GM12878 (cell line): ENCODE results near the gene TMEM114.

Experiments used
- CHD2 ChIP-seq: IDR thresholded peaks from 2 replicates; pipeline ENCODE4 v1.6.1; 2011; ENCODE audit warnings: low read depth, low read length, improper control_type of control experiment, borderline replicate concordance
- EP300 ChIP-seq, 2 experiments: fragments of 150-350 bp in 1 of 2; IDR thresholded peaks; 2 replicates each; pipeline ENCODE4 v1.6.1; 2011 to 2012; ENCODE audit warnings: low read depth in 2 of 2, low read length in 2 of 2, borderline replicate concordance in 1 of 2, improper control_type of control experiment in 1 of 2, inconsistent platforms in 1 of 2; ENCODE audit not compliant: control insufficient read depth in 1 of 2
- ESRRA ChIP-seq: IDR thresholded peaks from 2 replicates; pipeline ENCODE4 v1.6.1; 2012; ENCODE audit warnings: mild to moderate bottlenecking, low read length, improper control_type of control experiment
- EZH2 ChIP-seq: IDR thresholded peaks from 2 replicates; pipeline ENCODE4 v1.6.1; 2012; ENCODE audit warnings: low read depth, mild to moderate bottlenecking, control low read depth, inconsistent platforms, low read length, borderline replicate concordance; ENCODE audit not compliant: control insufficient read depth
- MTA2 ChIP-seq: fragments of 450-650 bp; IDR thresholded peaks from 2 replicates; pipeline ENCODE4 v1.6.1; 2016; ENCODE audit warnings: low read depth, mild to moderate bottlenecking, moderate library complexity
- NR2C2 ChIP-seq: IDR thresholded peaks from 2 replicates; pipeline ENCODE4 v1.6.1; 2011; ENCODE audit warnings: borderline replicate concordance, low read depth; ENCODE audit not compliant: control insufficient read depth, insufficient read length
- POLR2A ChIP-seq: IDR thresholded peaks from 2 replicates; pipeline ENCODE4 v1.6.1; 2011; ENCODE audit warnings: low read depth, mild to moderate bottlenecking, low read length
- RAD21 ChIP-seq: IDR thresholded peaks from 2 replicates; pipeline ENCODE4 v1.6.1; 2011; ENCODE audit warnings: mild to moderate bottlenecking, low read depth, low read length, moderate library complexity; ENCODE audit not compliant: insufficient read depth
- SIN3A ChIP-seq: IDR thresholded peaks from 2 replicates; pipeline ENCODE4 v1.6.1; 2012; ENCODE audit warnings: low read depth, low read length, improper control_type of control experiment
- SP1 ChIP-seq: IDR thresholded peaks from one replicate; pipeline ENCODE4 v1.6.1; 2011; ENCODE audit warnings: low read depth, low read length
- TF ChIP-seq, protein P1 (sequence below), 3 experiments: IDR thresholded peaks in 2 of 3; conservative IDR thresholded peaks in 1 of 3; 2 replicates each; pipeline ENCODE4 v1.5.1; 2011; ENCODE audit warnings: low read depth in 3 of 3, low read length in 3 of 3, mild to moderate bottlenecking in 3 of 3, control low read depth in 2 of 3, moderate library complexity in 2 of 3, inconsistent platforms in 1 of 3, mixed read lengths in 1 of 3; ENCODE audit not compliant: control insufficient read depth in 2 of 3, insufficient read depth in 1 of 3; ENCODE audit errors: extremely low read depth in 1 of 3
- TF ChIP-seq, protein P2 (sequence below): IDR thresholded peaks from 2 replicates; pipeline ENCODE4 v1.6.1; 2012; ENCODE audit warnings: low read depth, low read length, improper control_type of control experiment
- TF ChIP-seq, protein P3 (sequence below): IDR thresholded peaks from 2 replicates; pipeline ENCODE4 v1.6.1; 2012; ENCODE audit warnings: low read length, inconsistent platforms

DNA sequence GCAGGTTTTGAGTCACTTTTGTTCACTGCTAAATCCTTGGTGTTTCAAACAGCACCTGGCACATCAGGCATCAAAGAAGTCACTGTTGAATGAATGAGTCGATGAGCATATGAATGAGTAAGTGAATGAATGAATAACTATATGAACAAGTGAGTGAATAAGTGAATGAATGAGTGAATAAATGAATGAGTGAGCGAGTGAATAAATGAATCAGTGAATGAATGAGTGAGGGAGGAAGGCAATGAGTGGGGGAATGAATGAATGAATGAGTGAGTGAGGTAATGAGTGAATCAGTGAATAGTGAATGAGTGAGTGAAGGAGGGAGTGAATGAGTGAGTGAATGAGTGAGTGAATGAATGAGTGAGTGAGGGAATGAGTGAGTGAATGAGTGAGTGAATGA, 28.8 kb downstream of the TMEM114 start:
- TF ChIP-seq MTA2 (no peak), CHD2 (no peak), SIN3A (no peak), POLR2A (no peak), EZH2 (no peak), RAD21 (no peak), NR2C2 (no peak), ESRRA (no peak), SP1 (no peak), EP300 (IDR thresholded peaks at IDR 0.05; ENCODE audit: borderline replicate concordance in 1 of 2, control insufficient read depth in 1 of 2, low read depth in 2 of 2, low read length in 2 of 2) (no peak)
- TF ChIP-seq, protein P1, sequence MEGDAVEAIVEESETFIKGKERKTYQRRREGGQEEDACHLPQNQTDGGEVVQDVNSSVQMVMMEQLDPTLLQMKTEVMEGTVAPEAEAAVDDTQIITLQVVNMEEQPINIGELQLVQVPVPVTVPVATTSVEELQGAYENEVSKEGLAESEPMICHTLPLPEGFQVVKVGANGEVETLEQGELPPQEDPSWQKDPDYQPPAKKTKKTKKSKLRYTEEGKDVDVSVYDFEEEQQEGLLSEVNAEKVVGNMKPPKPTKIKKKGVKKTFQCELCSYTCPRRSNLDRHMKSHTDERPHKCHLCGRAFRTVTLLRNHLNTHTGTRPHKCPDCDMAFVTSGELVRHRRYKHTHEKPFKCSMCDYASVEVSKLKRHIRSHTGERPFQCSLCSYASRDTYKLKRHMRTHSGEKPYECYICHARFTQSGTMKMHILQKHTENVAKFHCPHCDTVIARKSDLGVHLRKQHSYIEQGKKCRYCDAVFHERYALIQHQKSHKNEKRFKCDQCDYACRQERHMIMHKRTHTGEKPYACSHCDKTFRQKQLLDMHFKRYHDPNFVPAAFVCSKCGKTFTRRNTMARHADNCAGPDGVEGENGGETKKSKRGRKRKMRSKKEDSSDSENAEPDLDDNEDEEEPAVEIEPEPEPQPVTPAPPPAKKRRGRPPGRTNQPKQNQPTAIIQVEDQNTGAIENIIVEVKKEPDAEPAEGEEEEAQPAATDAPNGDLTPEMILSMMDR (IDR thresholded peaks at IDR 0.05 in 2 of 3, conservative IDR thresholded peaks at IDR 0.05 in 1 of 3; ENCODE audit: control insufficient read depth in 2 of 3, extremely low read depth in 1 of 3, insufficient read depth in 1 of 3, low read depth in 3 of 3, low read length in 3 of 3) = no peak
- TF ChIP-seq, protein P2, sequence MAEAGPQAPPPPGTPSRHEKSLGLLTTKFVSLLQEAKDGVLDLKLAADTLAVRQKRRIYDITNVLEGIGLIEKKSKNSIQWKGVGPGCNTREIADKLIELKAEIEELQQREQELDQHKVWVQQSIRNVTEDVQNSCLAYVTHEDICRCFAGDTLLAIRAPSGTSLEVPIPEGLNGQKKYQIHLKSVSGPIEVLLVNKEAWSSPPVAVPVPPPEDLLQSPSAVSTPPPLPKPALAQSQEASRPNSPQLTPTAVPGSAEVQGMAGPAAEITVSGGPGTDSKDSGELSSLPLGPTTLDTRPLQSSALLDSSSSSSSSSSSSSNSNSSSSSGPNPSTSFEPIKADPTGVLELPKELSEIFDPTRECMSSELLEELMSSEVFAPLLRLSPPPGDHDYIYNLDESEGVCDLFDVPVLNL = no peak
- TF ChIP-seq, protein P3, sequence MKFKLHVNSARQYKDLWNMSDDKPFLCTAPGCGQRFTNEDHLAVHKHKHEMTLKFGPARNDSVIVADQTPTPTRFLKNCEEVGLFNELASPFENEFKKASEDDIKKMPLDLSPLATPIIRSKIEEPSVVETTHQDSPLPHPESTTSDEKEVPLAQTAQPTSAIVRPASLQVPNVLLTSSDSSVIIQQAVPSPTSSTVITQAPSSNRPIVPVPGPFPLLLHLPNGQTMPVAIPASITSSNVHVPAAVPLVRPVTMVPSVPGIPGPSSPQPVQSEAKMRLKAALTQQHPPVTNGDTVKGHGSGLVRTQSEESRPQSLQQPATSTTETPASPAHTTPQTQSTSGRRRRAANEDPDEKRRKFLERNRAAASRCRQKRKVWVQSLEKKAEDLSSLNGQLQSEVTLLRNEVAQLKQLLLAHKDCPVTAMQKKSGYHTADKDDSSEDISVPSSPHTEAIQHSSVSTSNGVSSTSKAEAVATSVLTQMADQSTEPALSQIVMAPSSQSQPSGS = no peak
